Measurements from ENCODE around the gene SEMA4A. TPM values are rescaled to one million over a fixed set of nuclear protein-coding genes. Genes with fewer than 3 reads are reported as not detected.
A peak's percentile ranks its signal among the peaks of the same experiment; 100 is the strongest.

The SEMA4A gene
- total and polyA plus RNA-seq, 9 of the 15 experiments (the other 6 are each of a cell fraction or from before 2014, with no cell fraction given), result 0.04 to 1.7 (median 0.45) TPM

DNA sequence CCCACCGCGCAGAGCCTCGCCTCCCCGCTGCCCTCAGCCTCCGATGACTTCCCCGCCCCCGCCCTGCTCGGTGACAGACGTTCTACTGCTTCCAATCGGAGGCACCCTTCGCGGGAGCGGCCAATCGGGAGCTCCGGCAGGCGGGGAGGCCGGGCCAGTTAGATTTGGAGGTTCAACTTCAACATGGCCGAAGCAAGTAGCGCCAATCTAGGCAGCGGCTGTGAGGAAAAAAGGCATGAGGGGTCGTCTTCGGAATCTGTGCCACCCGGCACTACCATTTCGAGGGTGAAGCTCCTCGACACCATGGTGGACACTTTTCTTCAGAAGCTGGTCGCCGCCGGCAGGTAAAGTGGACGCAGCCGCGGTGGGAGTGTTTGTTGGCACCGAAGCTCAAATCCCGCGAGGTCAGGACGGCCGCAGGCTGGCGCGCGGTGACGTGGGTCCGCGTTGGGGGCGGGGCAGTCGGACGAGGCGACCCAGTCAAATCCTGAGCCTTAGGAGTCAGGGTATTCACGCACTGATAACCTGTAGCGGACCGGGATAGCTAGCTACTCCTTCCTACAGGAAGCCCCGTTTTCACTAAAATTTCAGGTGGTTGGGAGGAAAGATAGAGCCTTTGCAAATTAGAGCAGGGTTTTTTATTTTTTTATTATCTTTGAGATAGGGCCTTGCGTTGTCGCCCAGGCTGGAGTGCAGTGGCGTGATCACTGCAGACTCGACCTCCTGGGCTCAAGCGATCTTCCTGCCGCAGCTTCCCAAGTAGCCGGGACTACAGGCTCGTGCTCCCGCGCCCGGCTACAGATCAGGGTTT is 59.7 kb downstream of the SEMA4A start, which contains the start of gene PMF1 (continued):
- TF ChIP-seq UBTF (IDR thresholded peaks at IDR 0.05; ENCODE audit: borderline replicate concordance in 1 of 2, low read depth in 2 of 2, low read length in 2 of 2) (no peak), SRSF7 (optimal IDR thresholded peaks at IDR 0.05; ENCODE audit: low read depth, low read length) (no peak), DMBX1 (CRISPR knock-in tag; IDR thresholded peaks at IDR 0.05; ENCODE audit: borderline replicate concordance) (0 out of 2 replicates have a peak, but pooled peaks have one; percentile 36), ASH1L (IDR thresholded peaks at IDR 0.05; ENCODE audit: borderline replicate concordance, low read depth, partially characterized antibody) (peak; percentile 94), U2AF2 (optimal IDR thresholded peaks at IDR 0.05; ENCODE audit: low read depth, low read length) (no peak), CREB1 (IDR thresholded peaks at IDR 0.05) (peak; percentile 92), CREB1 (CRISPR knock-in tag; IDR thresholded peaks at IDR 0.05) (peak; percentile 94), ZNF239 (CRISPR knock-in tag; IDR thresholded peaks at IDR 0.05) (no peak), MCM7 (IDR thresholded peaks at IDR 0.05) (no peak), STAG1 (CRISPR knock-in tag; IDR thresholded peaks at IDR 0.05; ENCODE audit: borderline replicate concordance) (no peak), CREB3 (tag; conservative IDR thresholded peaks at IDR 0.05; ENCODE audit: low read depth) (no peak), ZNF507 (tag; conservative IDR thresholded peaks at IDR 0.05) (no peak), ELF4 (CRISPR knock-in tag; IDR thresholded peaks at IDR 0.05) (peak; percentile 38; the same call in 1 of the 2 replicates), MCM5 (IDR thresholded peaks at IDR 0.05; ENCODE audit: low read depth) (no peak)
- TF ChIP-seq, protein P1, sequence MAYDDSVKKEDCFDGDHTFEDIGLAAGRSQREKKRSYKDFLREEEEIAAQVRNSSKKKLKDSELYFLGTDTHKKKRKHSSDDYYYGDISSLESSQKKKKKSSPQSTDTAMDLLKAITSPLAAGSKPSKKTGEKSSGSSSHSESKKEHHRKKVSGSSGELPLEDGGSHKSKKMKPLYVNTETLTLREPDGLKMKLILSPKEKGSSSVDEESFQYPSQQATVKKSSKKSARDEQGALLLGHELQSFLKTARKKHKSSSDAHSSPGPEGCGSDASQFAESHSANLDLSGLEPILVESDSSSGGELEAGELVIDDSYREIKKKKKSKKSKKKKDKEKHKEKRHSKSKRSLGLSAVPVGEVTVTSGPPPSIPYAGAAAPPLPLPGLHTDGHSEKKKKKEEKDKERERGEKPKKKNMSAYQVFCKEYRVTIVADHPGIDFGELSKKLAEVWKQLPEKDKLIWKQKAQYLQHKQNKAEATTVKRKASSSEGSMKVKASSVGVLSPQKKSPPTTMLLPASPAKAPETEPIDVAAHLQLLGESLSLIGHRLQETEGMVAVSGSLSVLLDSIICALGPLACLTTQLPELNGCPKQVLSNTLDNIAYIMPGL (CRISPR knock-in tag; IDR thresholded peaks at IDR 0.05), result no peak
- TF ChIP-seq, protein P2, sequence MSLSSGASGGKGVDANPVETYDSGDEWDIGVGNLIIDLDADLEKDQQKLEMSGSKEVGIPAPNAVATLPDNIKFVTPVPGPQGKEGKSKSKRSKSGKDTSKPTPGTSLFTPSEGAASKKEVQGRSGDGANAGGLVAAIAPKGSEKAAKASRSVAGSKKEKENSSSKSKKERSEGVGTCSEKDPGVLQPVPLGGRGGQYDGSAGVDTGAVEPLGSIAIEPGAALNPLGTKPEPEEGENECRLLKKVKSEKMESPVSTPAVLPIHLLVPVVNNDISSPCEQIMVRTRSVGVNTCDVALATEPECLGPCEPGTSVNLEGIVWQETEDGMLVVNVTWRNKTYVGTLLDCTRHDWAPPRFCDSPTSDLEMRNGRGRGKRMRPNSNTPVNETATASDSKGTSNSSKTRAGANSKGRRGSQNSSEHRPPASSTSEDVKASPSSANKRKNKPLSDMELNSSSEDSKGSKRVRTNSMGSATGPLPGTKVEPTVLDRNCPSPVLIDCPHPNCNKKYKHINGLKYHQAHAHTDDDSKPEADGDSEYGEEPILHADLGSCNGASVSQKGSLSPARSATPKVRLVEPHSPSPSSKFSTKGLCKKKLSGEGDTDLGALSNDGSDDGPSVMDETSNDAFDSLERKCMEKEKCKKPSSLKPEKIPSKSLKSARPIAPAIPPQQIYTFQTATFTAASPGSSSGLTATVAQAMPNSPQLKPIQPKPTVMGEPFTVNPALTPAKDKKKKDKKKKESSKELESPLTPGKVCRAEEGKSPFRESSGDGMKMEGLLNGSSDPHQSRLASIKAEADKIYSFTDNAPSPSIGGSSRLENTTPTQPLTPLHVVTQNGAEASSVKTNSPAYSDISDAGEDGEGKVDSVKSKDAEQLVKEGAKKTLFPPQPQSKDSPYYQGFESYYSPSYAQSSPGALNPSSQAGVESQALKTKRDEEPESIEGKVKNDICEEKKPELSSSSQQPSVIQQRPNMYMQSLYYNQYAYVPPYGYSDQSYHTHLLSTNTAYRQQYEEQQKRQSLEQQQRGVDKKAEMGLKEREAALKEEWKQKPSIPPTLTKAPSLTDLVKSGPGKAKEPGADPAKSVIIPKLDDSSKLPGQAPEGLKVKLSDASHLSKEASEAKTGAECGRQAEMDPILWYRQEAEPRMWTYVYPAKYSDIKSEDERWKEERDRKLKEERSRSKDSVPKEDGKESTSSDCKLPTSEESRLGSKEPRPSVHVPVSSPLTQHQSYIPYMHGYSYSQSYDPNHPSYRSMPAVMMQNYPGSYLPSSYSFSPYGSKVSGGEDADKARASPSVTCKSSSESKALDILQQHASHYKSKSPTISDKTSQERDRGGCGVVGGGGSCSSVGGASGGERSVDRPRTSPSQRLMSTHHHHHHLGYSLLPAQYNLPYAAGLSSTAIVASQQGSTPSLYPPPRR (CRISPR knock-in tag; IDR thresholded peaks at IDR 0.05; ENCODE audit: borderline replicate concordance), result no peak
